Amygdala (tissue), 56 donors: ENCODE measurements around the gene FBXO9.

Experiments used
- DNase-seq, 56 donors: peaks; one replicate each; lab custom pipeline; 2025; lab: John Stamatoyannopoulos, UW

The FBXO9 gene

GRCh38 chr6:53086302-53086701, 21.1 kb downstream of the FBXO9 start:
- no peak for DNase-seq

- DNase-seq = no peak
These were observed 24.7 kb downstream of the FBXO9 start for GRCh38 chr6:53089948-53090347.

GRCh38 chr6:53090576-53090975, 25.4 kb downstream of the FBXO9 start:
- no peak for DNase-seq

- no peak for DNase-seq
These were observed 30.1 kb downstream of the FBXO9 start for GRCh38 chr6:53095270-53095669.

- no peak for DNase-seq
These were observed 30.5 kb downstream of the FBXO9 start for GRCh38 chr6:53095716-53096115.

- no peak for DNase-seq
These were observed 35.4 kb downstream of the FBXO9 start for GRCh38 chr6:53100561-53100960.

- DNase-seq = no peak
These were observed 35.8 kb downstream of the FBXO9 start for GRCh38 chr6:53101006-53101405.

- DNase-seq = no peak
These were observed 38.9 kb downstream of the FBXO9 start for GRCh38 chr6:53103993-53104675.

GRCh38 chr6:53104916-53105315, 39.7 kb downstream of the FBXO9 start:
- no peak for DNase-seq

GRCh38 chr6:53107091-53107490, 41.9 kb downstream of the FBXO9 start:
- no peak for DNase-seq

- no peak for DNase-seq
These were observed 44.4 kb downstream of the FBXO9 start for GRCh38 chr6:53109612-53110011.

- DNase-seq = no peak
These were observed 46.7 kb downstream of the FBXO9 start for GRCh38 chr6:53111865-53112264.

- no peak for DNase-seq
These were observed 47.2 kb downstream of the FBXO9 start for GRCh38 chr6:53112404-53112803.

GRCh38 chr6:53112871-53113270, 47.7 kb downstream of the FBXO9 start:
- no peak for DNase-seq

GRCh38 chr6:53113742-53114141, 48.5 kb downstream of the FBXO9 start:
- DNase-seq = no peak

- no peak for DNase-seq
These were observed 49.9 kb downstream of the FBXO9 start for GRCh38 chr6:53115113-53115512.

- DNase-seq = no peak
These were observed 50.5 kb downstream of the FBXO9 start for GRCh38 chr6:53115741-53116140.

GRCh38 chr6:53119349-53119748, 54.1 kb downstream of the FBXO9 start:
- DNase-seq = no peak

GRCh38 chr6:53119772-53120409, 54.7 kb downstream of the FBXO9 start:
- no peak for DNase-seq

- DNase-seq = no peak
These were observed 59.1 kb downstream of the FBXO9 start for GRCh38 chr6:53124131-53124800.

- no peak for DNase-seq
These were observed 60.1 kb downstream of the FBXO9 start for GRCh38 chr6:53125276-53125675.

- DNase-seq = no peak
These were observed 63.6 kb downstream of the FBXO9 start for GRCh38 chr6:53128842-53129241.
